ENCODE results near the gene RHOD.

DNA sequence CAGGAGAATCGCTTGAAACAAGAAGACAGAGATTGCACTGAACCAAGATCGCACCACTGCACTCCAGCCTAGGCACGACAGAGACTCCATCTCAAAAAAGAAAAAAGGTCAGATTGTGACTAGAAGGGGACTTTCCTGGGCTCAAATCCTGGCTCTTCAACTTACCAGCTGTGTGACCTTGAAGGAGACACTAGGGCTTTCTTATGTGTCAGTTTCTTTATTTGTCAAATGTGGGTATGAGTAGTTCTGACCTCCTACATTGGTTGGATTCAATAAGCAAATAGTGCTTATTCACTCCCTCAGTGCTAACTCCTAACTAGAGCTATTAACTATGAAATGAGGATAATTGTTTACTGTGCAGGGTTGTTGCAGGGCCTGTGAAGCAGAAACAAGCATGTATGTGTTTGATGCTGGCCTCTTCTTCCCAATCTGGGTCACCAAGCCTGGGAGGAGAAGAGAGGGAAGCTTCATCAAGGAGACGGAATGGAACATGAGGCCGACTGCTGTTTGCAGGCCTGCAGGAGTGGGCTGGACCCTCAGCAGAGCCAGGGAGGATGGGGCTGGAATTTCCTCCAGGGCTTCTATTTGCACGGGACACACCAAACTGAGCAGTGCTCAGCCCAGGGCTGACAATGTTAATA lies 22.5 kb downstream of the RHOD start:
- TF ChIP-seq, protein P1, sequence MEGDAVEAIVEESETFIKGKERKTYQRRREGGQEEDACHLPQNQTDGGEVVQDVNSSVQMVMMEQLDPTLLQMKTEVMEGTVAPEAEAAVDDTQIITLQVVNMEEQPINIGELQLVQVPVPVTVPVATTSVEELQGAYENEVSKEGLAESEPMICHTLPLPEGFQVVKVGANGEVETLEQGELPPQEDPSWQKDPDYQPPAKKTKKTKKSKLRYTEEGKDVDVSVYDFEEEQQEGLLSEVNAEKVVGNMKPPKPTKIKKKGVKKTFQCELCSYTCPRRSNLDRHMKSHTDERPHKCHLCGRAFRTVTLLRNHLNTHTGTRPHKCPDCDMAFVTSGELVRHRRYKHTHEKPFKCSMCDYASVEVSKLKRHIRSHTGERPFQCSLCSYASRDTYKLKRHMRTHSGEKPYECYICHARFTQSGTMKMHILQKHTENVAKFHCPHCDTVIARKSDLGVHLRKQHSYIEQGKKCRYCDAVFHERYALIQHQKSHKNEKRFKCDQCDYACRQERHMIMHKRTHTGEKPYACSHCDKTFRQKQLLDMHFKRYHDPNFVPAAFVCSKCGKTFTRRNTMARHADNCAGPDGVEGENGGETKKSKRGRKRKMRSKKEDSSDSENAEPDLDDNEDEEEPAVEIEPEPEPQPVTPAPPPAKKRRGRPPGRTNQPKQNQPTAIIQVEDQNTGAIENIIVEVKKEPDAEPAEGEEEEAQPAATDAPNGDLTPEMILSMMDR (IDR thresholded peaks at IDR 0.05; ENCODE audit: control extremely low read depth in 1 of 3, insufficient read depth in 1 of 3, low read depth in 1 of 3, low read length in 3 of 3), result no peak
- TF ChIP-seq POLR2A (IDR thresholded peaks at IDR 0.05; ENCODE audit: control extremely low read depth in 1 of 2, low read depth in 2 of 2, low read length in 2 of 2), result no peak
- no peak for TF ChIP-seq TEAD4 (IDR thresholded peaks at IDR 0.05; ENCODE audit: low read depth, low read length)

Measured in H1 (cell line).